Measurements from ENCODE around the gene PDCD4.

- TF ChIP-seq POLR2A (IDR thresholded peaks at IDR 0.05; ENCODE audit: low read depth, low read length) (no peak), CTCF (IDR thresholded peaks at IDR 0.05; ENCODE audit: extremely low read depth in 1 of 2, insufficient read depth in 1 of 2, low read depth in 1 of 2, low read length in 2 of 2) (no peak)
These were observed 43.3 kb downstream of the PDCD4 start for GRCh38 chr10:110915035-110915434.

Measured in endothelial cell of umbilical vein (primary cell).